Effector CD8-positive, alpha-beta T cell (primary cell): ENCODE measurements around the gene PAN3.
"Not testable (repeated sequence)": the region's sequence is repeated elsewhere in the genome, so short reads cannot be mapped to it uniquely, and the experiment has no call there.

Source experiments
- DNase-seq: peaks from one replicate; lab custom pipeline; 2025; lab: John Stamatoyannopoulos, UW
- total RNA-seq, 4 experiments: gene quantifications; one replicate each; lab custom pipeline; 2026; lab: John Stamatoyannopoulos, UW

PAN3 gene, protein sequence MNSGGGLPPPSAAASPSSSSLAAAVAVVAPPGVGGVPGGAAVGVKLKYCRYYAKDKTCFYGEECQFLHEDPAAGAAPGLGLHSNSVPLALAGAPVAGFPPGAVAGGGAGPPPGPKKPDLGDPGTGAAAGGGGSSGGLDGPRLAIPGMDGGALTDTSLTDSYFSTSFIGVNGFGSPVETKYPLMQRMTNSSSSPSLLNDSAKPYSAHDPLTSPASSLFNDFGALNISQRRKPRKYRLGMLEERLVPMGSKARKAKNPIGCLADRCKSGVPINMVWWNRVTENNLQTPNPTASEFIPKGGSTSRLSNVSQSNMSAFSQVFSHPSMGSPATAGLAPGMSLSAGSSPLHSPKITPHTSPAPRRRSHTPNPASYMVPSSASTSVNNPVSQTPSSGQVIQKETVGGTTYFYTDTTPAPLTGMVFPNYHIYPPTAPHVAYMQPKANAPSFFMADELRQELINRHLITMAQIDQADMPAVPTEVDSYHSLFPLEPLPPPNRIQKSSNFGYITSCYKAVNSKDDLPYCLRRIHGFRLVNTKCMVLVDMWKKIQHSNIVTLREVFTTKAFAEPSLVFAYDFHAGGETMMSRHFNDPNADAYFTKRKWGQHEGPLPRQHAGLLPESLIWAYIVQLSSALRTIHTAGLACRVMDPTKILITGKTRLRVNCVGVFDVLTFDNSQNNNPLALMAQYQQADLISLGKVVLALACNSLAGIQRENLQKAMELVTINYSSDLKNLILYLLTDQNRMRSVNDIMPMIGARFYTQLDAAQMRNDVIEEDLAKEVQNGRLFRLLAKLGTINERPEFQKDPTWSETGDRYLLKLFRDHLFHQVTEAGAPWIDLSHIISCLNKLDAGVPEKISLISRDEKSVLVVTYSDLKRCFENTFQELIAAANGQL
- 70.4 to 128 (median 107) reads per million in 4 experiments for total RNA-seq

DNA sequence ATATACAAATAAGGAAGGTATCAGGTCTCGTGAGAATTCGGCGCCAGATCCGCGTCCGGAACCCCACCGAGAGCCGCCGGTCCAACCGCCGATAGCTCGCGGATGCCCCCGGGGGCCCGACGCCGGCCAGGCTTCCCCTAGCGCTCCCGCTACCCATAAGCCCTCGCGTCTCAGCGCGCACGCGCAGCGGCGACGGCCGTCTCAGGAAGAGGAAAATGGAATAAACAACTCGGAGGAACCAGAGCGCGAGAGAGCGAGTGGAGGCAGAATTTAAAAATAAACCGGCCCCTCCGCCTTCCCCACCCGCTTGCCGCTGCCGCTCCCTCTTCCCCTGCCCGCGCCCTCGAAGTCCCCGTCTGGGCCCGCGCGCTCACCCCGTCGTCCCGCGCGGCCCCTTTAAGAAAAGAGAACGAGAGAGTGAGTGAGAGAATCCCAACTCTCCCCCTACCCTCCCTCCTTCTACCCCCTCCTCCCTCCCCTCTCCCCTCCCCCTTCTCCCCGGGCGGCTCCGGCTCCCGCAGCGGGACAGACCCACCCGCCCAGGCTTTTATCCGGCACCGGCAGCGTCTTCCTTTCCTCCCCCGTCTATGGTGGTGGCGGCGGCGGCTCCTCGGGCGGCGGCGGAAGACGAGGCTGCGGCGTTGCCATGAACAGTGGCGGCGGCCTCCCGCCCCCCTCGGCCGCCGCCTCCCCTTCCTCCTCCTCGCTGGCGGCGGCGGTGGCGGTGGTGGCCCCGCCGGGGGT is at the start of gene PAN3:
PAN3 (plus strand) TSS at position 534 of the 744 bp plus-strand sequence; CDS start at position 647, 113 bp downstream.
- DNase-seq, result peak; percentile 88

DNA sequence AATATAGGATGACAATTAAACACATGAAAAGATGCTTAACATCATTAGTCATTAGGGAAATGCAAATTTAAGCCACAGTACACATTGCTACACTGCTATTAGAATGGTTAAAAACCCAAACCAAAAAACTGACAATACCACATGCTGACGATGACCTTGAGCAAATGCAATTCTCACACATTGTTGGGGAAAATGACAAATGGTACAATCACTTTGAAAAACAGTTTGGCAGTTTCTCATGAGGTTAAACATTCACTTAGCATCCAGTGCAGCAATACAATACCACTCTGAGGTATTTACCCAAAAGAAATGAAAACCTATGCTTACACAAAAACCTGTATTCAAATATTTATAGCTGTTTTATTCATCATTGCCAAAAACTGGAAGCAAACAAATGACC is 49.3 kb upstream of the PAN3 start:
- no peak for DNase-seq

DNA sequence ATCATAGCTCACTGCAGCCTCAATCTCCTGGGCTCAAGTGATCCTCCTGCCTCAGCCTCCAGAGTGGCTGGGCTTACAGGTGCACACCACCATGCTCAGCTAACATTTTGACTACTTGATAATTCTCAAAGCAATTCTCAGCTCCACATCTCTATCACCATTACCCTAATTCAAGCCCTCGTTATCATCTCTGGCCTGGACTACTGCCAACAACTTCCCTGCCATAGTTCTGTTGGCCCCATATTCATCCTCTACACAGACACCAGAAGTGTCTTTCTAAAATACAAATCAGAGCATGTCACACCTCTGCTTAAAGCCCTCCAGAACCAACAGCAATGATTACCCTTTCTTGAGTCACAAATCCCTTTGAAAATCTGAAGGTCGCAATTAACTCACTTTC is 45.9 kb upstream of the PAN3 start:
- DNase-seq, result no peak

DNA sequence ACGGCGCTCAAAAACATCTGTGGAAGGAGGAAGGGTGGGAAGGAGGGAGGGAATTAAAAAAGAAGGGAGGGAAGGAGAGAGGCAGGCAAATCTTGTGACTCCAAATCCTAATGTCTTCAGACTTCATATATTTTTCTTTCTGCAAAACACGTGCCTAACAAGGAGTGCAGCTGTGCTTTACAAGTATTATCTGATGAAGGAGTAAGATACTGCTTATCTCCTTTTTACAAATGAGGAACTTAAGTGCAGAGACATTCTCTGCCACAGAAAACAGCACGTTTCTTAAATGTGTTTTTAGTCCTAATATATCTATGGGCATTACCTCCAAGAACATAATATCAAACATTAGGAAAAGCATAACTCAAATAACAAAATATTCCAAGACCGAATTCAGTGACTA is 44.5 kb upstream of the PAN3 start:
- no peak for DNase-seq

DNA sequence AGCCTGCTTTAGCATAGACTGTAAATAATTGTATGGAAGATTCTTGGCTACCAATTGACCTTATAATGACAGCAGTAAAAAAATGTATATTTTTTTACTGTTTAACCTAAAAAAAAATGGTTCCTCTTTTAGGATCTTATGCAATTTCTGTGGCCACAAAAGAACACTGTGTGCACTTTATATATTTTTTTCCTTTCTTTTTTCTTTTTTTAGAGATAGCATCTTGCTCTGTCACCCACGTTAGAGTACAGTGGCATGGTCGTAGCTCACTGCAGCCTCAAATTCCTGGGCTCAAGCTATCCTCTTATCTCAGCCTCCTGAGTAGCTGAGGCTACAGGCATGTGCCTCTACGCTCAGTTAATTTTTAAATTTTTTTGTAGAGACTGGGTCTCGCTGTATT is 44.0 kb upstream of the PAN3 start:
- DNase-seq, result no peak

DNA sequence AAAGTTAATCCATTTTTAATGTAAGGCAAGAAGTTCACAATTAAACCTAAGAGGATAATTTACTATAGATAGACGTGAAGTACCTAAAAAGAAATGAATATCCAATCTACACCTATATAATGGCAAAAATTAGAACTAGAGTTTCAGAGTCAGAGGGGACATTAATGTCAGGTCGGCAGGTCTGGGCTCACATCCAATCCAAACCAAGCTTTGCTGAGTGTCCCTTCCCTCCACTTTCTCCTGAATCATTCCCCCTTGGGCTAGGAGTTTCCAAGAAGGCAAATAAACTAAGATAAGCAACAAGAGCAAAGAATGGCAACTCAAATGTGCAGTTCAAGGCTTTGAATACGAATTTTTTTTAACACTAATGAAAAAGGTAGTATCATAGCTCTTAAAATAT is 40.8 kb upstream of the PAN3 start:
- no peak for DNase-seq

DNA sequence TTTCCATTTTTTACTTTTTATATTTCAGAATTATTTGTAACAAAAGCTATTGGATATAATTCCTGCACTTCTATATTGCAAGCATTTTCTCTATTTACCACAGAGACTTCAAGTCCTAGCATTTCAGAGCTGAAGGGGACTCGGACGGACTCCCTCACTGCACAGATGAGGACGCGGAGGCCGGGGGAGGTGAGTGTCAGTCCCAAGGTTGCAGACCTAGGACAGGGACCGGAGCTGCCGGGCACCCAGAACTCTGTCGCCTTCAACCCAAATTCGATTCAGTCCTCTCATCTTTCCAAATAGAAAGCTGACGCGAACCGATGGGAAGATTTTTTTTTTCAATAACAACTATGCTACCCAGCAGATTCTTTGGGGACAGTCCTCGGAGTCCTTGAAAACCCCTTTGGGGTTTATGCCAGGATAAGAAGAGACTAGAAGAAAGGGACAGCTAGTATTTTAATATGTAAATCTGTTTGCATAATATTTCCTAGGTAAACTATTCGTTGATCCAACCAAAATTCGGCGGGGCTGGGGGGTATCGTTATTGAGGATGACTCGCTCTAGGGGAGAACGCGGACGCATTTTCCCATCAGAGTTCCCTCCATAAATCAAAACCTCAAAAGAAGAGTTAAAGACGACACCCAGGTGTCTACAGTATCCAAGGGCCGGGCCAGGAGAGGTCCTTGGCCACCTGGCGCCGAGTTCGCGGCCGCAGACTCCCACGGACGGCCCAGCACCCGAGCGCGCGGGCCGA is 38.8 kb upstream of the PAN3 start:
- DNase-seq, result no peak

DNA sequence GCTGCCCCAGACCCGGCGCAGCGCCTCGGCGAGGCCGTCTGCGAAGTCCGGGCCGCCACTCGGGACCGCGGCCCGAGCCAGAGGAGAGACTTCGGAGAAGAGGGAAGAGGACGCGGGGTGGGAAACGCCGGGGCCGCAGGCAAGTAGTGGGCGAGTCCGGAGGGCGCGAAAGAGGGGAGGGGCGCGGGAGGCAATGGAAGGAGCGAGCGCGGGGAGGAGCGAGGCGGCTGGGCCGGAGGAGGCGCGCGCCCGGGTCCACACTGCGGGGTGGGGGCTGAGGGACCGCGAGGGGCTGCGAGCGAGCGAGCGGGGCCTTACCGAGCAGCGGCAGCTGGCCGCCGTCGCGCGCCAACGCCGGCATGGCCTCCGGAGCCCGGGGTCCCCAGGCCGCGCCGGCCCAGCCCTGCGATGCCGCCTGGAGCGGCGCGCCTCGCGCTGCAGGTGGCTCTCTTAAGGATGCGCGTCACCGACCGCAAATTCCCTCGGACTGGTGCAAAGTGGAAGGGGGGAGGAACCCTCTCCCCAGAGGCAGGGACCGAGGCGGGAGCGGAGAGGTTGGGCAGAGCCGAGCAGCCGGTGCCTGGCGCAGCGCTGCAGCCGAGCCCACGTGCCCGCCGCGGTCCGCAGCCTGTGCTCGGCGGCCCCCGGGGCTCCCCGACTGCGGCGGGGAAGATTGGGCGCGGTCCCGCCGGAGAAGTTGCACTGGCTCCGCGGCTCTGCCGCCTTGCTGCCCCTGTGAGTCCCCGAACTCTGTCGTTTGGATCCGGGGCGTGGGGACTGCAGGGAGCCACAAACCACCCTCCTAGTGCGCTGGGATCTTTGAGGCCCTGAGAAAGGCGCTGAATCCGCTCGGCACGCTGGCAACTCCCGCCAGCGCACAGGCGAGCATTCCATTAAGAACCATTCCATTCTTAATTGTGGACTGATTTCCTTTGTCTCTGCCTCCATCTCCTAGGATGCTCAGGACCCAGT is 37.9 kb upstream of the PAN3 start, which contains the start of gene FLT3:
FLT3 (minus strand) TSS at position 427 of the 972 bp plus-strand sequence; CDS start at position 361, 66 bp downstream.
- no peak for DNase-seq

DNA sequence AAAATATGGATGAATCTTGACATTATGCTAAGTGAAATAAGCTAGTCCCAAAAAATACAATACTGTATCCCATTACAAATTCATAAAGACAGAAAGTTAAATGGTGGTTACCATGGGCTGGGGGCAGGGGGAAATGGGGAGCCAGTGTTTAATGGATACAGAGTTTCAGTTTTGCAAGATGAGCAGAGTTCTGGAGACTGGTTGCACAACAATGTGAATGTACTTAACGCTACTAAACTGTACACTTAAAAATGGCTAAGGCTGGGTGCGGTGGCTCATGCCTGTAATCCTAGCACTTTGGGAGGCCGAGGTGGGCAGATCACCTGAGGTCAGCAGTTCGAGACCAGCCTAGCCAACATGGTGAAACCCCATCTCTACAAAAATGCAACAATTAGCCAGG is 36.5 kb upstream of the PAN3 start:
- not testable (repeated sequence) for DNase-seq

DNA sequence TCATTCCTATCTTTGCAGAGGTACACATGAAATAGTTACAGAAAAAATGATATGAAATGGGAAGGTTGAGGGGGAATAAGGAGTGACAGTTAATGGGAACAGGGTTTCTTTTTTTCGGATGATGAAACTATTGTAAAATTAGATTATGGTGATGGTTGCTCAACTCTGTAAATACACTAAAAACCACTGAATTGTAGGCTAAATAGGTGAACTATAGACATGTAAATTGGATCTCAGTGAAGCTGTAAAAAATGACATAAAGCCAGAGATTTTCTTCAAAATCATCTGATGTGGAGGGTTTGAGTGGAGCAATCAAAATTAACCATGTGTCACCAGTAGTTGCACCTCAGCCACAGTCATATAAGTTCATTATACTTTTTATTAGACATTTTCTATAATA is 31.4 kb upstream of the PAN3 start:
- DNase-seq, result no peak

DNA sequence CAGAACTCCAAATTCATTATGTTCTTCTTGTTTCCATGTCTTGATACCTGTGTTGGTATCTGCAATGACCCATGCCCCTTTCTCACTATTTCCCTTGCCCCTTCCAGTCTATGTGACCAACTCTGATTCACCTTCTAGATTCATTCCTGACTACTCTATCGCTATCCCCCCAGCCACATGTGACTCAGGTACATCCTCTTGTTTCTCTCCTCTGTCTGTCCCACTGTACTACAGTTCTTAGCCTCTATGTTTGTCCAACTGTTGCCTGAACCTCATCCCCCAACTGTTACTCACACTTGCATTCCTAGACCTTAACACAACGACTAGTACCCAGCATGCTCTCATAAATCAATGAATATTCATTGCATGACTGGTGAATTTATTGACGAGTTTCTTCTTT is 27.9 kb upstream of the PAN3 start:
- DNase-seq, result no peak

DNA sequence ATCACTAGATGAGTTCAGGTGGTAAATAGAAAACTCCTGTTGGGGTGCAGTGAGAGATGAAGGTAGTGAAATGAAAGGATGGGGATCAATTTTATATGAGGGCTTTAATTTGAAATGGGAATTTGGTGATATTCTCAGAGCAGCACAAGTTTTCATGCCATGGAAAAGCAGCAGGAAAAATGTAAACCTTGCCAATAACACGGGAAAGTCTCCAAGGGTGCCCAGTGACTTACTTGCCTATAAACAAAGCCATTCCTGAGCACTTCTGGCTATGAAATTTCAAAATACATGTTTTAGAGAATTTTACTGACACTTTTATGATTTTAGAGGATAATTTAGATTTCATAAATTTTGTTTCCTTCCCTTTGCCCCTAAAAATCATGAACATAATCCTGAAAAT is 21.6 kb upstream of the PAN3 start:
- DNase-seq, result no peak

DNA sequence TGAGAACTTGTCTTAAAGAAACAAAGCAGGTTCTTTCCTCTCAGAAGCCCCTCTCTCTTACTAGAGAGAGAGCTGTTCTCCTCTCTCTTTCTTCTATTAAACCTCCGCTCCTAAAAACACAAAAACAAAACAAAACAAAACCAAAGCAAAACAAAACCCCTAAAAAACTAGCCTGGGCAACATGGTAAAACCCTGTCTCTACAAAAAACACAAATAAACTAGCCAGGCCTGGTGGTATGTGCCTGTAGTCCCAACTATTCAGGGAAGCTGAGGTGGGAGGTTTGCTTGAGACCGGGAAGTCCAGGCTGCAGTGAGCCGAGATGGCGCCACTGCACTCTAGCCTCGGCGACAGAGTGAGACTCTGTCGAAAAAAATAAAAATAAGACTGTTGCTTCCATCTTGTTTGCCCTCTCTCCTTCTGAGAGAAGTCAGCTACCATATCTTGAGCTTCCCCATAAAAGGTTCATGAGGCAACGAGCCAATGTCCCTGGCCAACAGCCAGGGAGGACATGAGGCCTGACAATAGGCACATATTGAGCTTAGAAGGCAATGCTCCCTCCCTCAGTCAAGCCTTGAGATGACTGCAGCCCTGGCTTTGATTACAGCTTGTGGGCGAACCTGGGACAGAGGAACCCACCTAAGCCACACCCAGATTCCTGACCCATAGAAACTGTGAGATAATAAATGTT is 20.5 kb upstream of the PAN3 start:
- DNase-seq, result no peak

DNA sequence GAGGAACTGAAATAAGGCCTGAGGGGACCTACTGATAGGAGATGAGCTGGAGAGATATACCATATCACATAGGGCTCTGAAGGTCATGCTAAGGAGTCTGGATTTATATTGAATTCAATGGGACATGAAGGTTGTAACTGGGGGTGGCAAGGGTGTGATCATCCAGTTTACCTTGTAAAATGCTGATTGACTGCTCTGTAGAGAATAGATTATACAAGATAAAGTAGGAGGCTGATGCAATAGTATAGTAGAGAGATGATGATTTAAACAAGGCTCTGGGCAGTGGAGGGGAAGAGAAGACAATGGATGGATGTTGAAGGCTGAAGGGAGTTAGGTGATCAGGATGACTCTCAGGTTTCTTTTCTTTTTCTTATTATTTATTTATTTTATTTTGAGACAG is 18.0 kb upstream of the PAN3 start:
- DNase-seq, result no peak

DNA sequence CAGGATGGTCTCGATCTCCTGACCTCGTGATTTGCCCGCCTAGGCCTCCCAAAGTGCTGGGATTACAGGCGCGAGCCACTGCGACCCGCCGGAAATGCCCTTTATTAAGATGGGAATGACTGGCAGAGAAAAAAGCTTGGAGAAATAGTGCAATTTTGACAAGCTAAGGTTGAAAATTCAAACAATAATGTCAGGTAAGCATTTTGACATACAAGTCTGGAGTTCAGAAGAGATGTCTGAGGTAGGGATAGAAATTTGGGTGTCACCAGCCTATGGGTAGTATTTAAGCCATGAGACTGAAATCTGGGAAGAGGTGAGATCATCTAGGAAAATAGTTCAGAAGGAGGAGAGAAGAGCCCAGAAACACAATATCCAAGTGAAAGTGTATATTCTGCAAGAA is 17.1 kb upstream of the PAN3 start:
- no peak for DNase-seq

DNA sequence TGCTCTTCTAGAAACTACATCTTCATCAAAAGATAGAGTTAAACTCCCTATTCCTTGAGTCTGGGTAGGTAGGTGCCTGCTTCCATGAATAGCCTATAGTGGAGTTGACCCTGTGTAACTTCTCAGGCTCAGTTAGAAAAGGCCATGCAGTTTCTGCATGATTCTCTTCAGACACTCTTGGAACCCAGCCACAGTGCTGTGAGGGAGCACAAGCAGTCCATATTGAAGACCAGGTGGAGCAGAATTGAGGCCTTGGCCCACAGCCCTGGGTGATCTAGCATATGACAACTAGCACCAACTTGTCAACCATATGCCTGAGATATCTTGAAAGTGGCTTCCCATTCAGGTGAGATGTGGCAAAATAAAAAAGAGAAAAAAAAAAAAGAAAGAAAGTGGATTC is 10.3 kb upstream of the PAN3 start:
- DNase-seq, result no peak

DNA sequence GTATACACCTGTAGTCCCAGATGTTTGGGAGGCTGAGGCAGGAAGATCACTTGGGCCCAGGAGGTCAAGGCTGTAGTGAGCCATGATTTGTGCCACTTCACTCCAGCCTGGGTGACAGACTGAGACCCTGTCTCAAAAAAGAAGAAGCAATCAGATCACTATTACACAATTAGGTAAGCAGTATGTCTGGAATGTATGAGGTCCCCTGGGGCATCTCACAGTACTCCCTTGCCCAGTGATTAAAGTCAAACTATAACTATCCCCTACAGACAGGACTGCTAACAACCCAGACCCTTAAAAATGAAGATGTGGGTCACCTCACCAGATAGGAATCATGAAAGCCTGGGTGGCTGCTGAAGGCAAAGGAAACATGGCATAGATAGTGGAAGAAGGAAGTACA is 9.4 kb upstream of the PAN3 start:
- no peak for DNase-seq

DNA sequence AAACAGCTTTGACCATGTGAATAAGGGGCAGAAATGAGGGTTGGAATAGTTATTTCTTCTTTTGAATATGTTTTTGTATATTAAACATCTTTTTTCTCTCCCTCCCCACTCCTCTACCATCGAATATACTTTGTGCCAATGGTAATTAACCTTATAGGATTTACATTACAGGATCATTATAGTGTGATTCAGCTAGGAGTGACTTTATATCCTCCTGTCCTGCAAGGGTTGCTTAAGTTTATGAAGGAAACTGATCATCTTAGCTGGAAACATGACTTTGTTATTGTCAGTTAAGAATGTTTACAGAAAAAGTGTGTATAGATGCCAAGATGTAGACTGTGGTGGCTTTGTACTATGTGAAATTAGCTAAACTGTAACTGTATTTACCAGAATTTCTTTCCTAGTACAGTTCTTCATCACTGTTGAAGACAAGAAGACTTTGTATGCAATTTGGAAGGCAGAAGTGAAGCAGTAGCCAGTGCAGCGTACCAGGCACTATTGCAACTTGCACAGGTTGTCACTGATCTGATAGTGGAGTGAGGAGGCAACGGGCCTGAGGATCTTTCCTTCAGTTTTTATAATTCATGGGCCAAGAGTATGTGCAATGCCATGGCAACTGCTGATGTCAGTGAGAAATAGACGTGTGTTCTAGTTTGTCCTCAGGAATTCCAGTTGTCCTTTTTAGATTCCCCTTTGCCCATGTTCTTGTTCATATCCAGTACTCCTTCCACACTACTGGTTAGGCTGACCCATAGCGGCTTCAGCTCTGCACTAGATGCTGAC is 8.2 kb upstream of the PAN3 start:
- DNase-seq, result no peak

DNA sequence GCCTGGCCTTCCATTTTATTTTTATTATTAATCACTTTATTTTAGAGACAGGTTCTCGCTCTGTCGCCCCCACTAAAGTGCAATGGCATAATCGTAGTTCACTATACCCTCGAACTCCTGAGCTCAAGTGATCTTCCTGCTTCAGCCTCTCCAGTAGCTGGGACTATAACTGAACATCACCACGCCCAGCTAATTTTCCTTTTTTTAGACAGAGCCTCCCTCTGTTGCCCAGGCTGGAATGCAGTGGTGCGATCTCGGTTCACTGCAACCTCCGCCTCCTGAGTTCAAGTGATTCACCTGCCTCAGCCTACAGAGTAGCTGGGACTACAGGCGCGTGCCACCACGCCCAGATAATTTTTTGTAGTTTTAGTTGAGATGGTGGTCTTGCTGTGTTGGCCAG is 6.7 kb upstream of the PAN3 start:
- no peak for DNase-seq
